Loucy (cell line): Measurements from ENCODE around the gene MRPS15.

Source experiments
- H2AFZ ChIP-seq: fragments of 200-600 bp; sonication (generic); 2 replicates; pipeline ENCODE4 v1.6.0; 2016; ENCODE audit warnings: antibody characterized with exemption, mild to moderate bottlenecking, low read length, moderate library complexity
- H3F3A ChIP-seq: fragments of 200-600 bp; 2 replicates; pipeline ENCODE4 v1.6.0; 2016; ENCODE audit warnings: antibody characterized with exemption, low read depth, mild to moderate bottlenecking
- H3K27me3 ChIP-seq: fragments of 200-600 bp; sonication (generic); 2 replicates; pipeline ENCODE4 v1.6.1; 2014; ENCODE audit warnings: low read length, mild to moderate bottlenecking; ENCODE audit not compliant: insufficient read depth, poor library complexity, severe bottlenecking
- H3K36me3 ChIP-seq: fragments of 200-600 bp; sonication (generic); 2 replicates; pipeline ENCODE4 v1.6.1; 2016; ENCODE audit warnings: low read length; ENCODE audit not compliant: insufficient read depth
- H3K4me1 ChIP-seq: fragments of 200-600 bp; sonication (generic); 2 replicates; pipeline ENCODE4 v1.5.1; 2014; ENCODE audit warnings: low read length, mild to moderate bottlenecking; ENCODE audit not compliant: insufficient read depth, poor library complexity, severe bottlenecking
- H3K4me2 ChIP-seq: fragments of 200-600 bp; sonication (generic); 2 replicates; pipeline ENCODE4 v1.6.0; 2014; ENCODE audit warnings: antibody characterized with exemption, low read length, low read depth, mild to moderate bottlenecking; ENCODE audit not compliant: poor library complexity, severe bottlenecking
- H3K4me3 ChIP-seq: fragments of 200-600 bp; sonication (generic); 2 replicates; pipeline ENCODE4 v1.5.1; 2014; ENCODE audit warnings: low read length, mild to moderate bottlenecking, mixed read lengths; ENCODE audit not compliant: poor library complexity, severe bottlenecking
- H3K79me2 ChIP-seq: fragments of 200-600 bp; sonication (generic); 2 replicates; pipeline ENCODE4 v1.6.1; 2014; ENCODE audit warnings: low read length; ENCODE audit not compliant: insufficient read depth
- H3K9ac ChIP-seq: fragments of 200-600 bp; sonication (generic); 2 replicates; pipeline ENCODE4 v1.6.0; 2014; ENCODE audit warnings: mild to moderate bottlenecking, low read depth, low read length, moderate library complexity; ENCODE audit not compliant: poor library complexity, severe bottlenecking
- H3K9me2 ChIP-seq: fragments of 200-600 bp; sonication (generic); replicated peaks from 2 replicates; pipeline ENCODE4 v1.6.1; 2016; ENCODE audit warnings: low read depth, low read length, mixed read lengths
- H3K9me3 ChIP-seq: fragments of 200-600 bp; sonication (generic); 2 replicates; pipeline ENCODE4 v1.6.1; 2014; ENCODE audit warnings: mild to moderate bottlenecking, antibody characterized with exemption, low read length, low read depth; ENCODE audit not compliant: insufficient read depth
- H4K20me1 ChIP-seq: fragments of 200-600 bp; sonication (generic); 2 replicates; pipeline ENCODE4 v1.6.0; 2014; ENCODE audit warnings: antibody characterized with exemption, low read length, mild to moderate bottlenecking; ENCODE audit not compliant: insufficient read depth, poor library complexity, severe bottlenecking
- EZH2phosphoT487 ChIP-seq: fragments of 200-600 bp; IDR thresholded peaks from 2 replicates; pipeline ENCODE4 v1.6.1; 2018; ENCODE audit warnings: antibody characterized with exemption, mild to moderate bottlenecking, moderate library complexity, borderline replicate concordance
- TF ChIP-seq, protein P1 (sequence below): fragments of 200-600 bp; sonication (generic); conservative IDR thresholded peaks from 2 replicates; pipeline ENCODE4 v1.5.1; 2014; ENCODE audit warnings: mild to moderate bottlenecking, antibody characterized with exemption, low read length

Gene MRPS15

DNA sequence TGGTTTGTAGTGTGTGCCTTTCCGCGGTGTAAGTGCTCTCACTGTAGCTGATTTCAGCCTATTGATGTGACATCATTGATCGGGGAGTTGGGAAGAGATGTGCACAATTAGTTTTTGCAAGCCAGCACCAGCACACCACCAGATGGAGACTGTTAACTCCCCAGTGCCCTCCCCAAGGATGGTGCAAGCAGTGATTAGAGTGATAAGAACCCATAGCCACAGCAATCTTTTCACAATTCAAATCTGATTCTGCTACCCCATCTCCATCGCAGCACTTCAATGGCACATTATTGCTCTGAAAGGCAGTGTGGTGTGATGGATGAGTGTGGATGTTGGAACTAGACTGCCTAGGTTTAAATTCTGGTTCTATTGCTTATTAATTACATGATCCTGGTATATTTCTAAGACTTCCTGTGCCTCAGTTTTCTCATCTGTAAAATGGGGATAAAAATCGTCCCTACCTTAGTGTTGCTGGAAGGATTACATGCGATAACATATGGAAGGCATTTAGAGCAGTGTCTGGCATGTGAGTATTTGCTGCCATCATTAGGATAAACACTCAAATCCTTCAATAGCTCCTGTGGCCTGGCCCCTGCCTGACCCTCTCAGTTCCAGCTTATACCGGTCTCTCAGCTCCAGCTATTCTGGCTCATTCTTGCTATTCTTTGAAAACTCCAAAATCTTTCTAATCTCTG, 11.9 kb upstream of the MRPS15 start:
- H3K4me2 ChIP-seq: no peak overlapping the region
- no peaks in the 10 kb centered on the region for H3K27me3 ChIP-seq
- TF ChIP-seq EZH2phosphoT487: no peak
- TF ChIP-seq, protein P1, sequence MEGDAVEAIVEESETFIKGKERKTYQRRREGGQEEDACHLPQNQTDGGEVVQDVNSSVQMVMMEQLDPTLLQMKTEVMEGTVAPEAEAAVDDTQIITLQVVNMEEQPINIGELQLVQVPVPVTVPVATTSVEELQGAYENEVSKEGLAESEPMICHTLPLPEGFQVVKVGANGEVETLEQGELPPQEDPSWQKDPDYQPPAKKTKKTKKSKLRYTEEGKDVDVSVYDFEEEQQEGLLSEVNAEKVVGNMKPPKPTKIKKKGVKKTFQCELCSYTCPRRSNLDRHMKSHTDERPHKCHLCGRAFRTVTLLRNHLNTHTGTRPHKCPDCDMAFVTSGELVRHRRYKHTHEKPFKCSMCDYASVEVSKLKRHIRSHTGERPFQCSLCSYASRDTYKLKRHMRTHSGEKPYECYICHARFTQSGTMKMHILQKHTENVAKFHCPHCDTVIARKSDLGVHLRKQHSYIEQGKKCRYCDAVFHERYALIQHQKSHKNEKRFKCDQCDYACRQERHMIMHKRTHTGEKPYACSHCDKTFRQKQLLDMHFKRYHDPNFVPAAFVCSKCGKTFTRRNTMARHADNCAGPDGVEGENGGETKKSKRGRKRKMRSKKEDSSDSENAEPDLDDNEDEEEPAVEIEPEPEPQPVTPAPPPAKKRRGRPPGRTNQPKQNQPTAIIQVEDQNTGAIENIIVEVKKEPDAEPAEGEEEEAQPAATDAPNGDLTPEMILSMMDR: no peak

DNA sequence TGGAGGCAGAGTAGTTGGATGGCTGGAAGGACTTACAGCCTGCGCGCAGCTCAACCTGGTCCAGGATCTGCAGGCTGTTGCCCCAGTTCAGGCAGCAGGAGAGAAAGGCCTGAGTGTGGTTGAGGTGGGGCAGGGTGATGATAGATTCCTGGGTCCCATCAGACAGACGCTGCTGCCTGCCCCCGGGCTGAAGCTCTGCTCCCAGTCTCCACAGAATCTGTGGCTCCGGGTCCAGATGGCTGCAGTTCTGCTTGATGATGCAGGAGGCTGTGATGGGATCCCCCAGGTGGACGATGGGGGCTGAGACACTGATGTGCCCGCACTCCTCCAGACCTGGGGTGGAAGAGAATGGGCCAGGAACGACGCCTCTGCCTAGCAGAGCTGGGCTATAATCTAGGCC, 11.2 kb upstream of the MRPS15 start:
- Histone ChIP-seq H3K9me3 (no peaks in the 10 kb centered on the region), H3F3A (no peaks in the 10 kb centered on the region), H3K79me2 (no peaks in the 10 kb centered on the region), H4K20me1 (no peaks in the 10 kb centered on the region), H2AFZ (no peak overlapping the region), H3K9me2 (no peaks in the 10 kb centered on the region), H3K4me3 (no peak overlapping the region), H3K36me3 (no peaks in the 10 kb centered on the region), H3K27me3 (no peaks in the 10 kb centered on the region), H3K9ac (no peak overlapping the region), H3K4me1 (no peaks in the 10 kb centered on the region), H3K4me2 (no peak overlapping the region)
- TF ChIP-seq EZH2phosphoT487: no peak
- TF ChIP-seq, protein P1: no peak

More for the DNA sequence above, 11.9 kb upstream of the MRPS15 start:
- Histone ChIP-seq H2AFZ (no peak overlapping the region), H4K20me1 (no peaks in the 10 kb centered on the region), H3K9ac (no peak overlapping the region), H3K4me1 (no peaks in the 10 kb centered on the region), H3K4me3 (no peak overlapping the region), H3K79me2 (no peaks in the 10 kb centered on the region), H3K9me3 (no peaks in the 10 kb centered on the region), H3K9me2 (no peaks in the 10 kb centered on the region), H3F3A (no peaks in the 10 kb centered on the region), H3K36me3 (no peaks in the 10 kb centered on the region)

DNA sequence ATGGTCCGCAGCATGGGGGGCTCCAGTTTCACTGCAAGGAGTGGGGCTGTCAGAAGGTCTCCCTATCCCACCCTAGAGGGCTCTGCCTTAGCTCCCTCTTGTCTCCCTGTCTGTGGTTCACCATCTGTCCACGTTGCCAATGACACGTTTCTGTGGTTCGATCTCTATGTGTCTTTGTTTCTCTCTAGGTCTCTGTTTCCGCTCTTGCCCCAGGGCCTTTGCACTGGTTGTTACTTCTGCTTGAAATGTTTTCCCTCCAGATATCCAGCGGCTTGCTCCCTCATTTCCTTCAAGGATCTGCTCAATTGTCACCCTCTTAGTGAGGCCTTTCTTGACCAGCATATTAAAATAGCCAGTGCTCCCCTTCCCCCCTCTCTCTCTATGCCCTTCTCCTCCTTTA, 8.5 kb upstream of the MRPS15 start:
- Histone ChIP-seq H3F3A (no peaks in the 10 kb centered on the region), H3K9ac (no peak overlapping the region), H2AFZ (no peak overlapping the region), H4K20me1 (no peaks in the 10 kb centered on the region), H3K4me3 (no peak overlapping the region), H3K4me2 (no peak overlapping the region), H3K79me2 (no peaks in the 10 kb centered on the region), H3K27me3 (no peaks in the 10 kb centered on the region), H3K36me3 (no peaks in the 10 kb centered on the region), H3K9me2 (no peaks in the 10 kb centered on the region), H3K4me1 (no peaks in the 10 kb centered on the region), H3K9me3 (no peaks in the 10 kb centered on the region)
- TF ChIP-seq, protein P1: no peak
- TF ChIP-seq EZH2phosphoT487: no peak
